HEK293T (cell line): ENCODE data around the gene DBN1.

Experiments used
- CTCF ChIA-PET: fragments of 350-600 bp; formaldehyde crosslinking; extraction: SDS; loops from one replicate; lab custom pipeline; 2021; ENCODE audit warnings: antibody characterized with exemption, inconsistent platforms; lab: Yijun Ruan, JAX
- POLR2A ChIA-PET: fragments of 350-600 bp; formaldehyde crosslinking; extraction: SDS; loops from one replicate; lab custom pipeline; 2020; ENCODE audit warnings: antibody characterized with exemption, inconsistent platforms; lab: Yijun Ruan, JAX
- DNase-seq: peaks from one replicate; pipeline ENCODE4 v3.0.0; 2012; ENCODE audit warnings: mixed read lengths; ENCODE audit errors: extremely low spot score
- ARNT ChIP-seq: fragments of 450-650 bp; IDR thresholded peaks from 2 replicates; pipeline ENCODE4 v1.6.1; 2017; ENCODE audit warnings: mild to moderate bottlenecking
- BHLHE40 ChIP-seq: fragments of 450-650 bp; IDR thresholded peaks from 2 replicates; pipeline ENCODE4 v1.6.1; 2016; ENCODE audit warnings: mild to moderate bottlenecking, moderate library complexity, borderline replicate concordance
- CTBP1 ChIP-seq: fragments of 450-650 bp; IDR thresholded peaks from 2 replicates; pipeline ENCODE4 v1.6.1; 2016; ENCODE audit warnings: borderline replicate concordance
- ELF4 ChIP-seq: fragments of 450-650 bp; IDR thresholded peaks from 2 replicates; pipeline ENCODE4 v1.6.1; 2017; ENCODE audit warnings: antibody characterized with exemption
- FOXA1 ChIP-seq: fragments of 450-650 bp; IDR thresholded peaks from 2 replicates; pipeline ENCODE4 v1.6.1; 2016; ENCODE audit warnings: mild to moderate bottlenecking
- FOXK2 ChIP-seq: fragments of 450-650 bp; IDR thresholded peaks from 2 replicates; pipeline ENCODE4 v1.6.1; 2016; ENCODE audit warnings: mild to moderate bottlenecking
- FOXM1 ChIP-seq: fragments of 450-650 bp; IDR thresholded peaks from 2 replicates; pipeline ENCODE4 v1.6.1; 2017; ENCODE audit warnings: mild to moderate bottlenecking, borderline replicate concordance
- HDGF ChIP-seq: fragments of 450-650 bp; IDR thresholded peaks from 2 replicates; pipeline ENCODE4 v1.6.1; 2017; ENCODE audit warnings: antibody characterized with exemption, borderline replicate concordance
- L3MBTL2 ChIP-seq: fragments of 450-650 bp; conservative IDR thresholded peaks from 2 replicates; pipeline ENCODE4 v1.6.1; 2016; ENCODE audit warnings: mild to moderate bottlenecking
- LEF1 ChIP-seq: fragments of 450-650 bp; IDR thresholded peaks from 2 replicates; pipeline ENCODE4 v1.6.1; 2017; ENCODE audit warnings: mild to moderate bottlenecking, borderline replicate concordance
- NFRKB ChIP-seq: fragments of 450-650 bp; IDR thresholded peaks from 2 replicates; pipeline ENCODE4 v1.6.1; 2016; ENCODE audit warnings: mild to moderate bottlenecking, moderate library complexity
- SP1 ChIP-seq: fragments of 450-650 bp; IDR thresholded peaks from 2 replicates; pipeline ENCODE4 v1.6.1; 2017
- SUZ12 ChIP-seq: fragments of 450-650 bp; IDR thresholded peaks from 2 replicates; pipeline ENCODE4 v1.6.1; 2016; ENCODE audit warnings: mild to moderate bottlenecking
- TARDBP ChIP-seq: fragments of 450-650 bp; IDR thresholded peaks from 2 replicates; pipeline ENCODE4 v1.6.1; 2016
- ZNF384 ChIP-seq: fragments of 450-650 bp; IDR thresholded peaks from 2 replicates; pipeline ENCODE4 v1.6.1; 2016
- TF ChIP-seq, protein P1 (sequence below): fragments of 450-650 bp; IDR thresholded peaks from 2 replicates; pipeline ENCODE4 v1.6.1; 2016

Gene DBN1

GRCh38 chr5:177427919-177428573, 45.4 kb downstream of the DBN1 start:
- ChIA-PET POLR2A (interaction anchor here (0.6 to 4.7 kb wide), 13 partner anchors 9 to 115 kb away, joined by 3 to 69 read pairs (median 6); partner anchors contain the start of genes F12 and PRR7), CTCF (interaction anchor here (0.6 to 3.2 kb wide), 4 partner anchors 10 to 24 kb away, joined by 3 to 23 read pairs (median 4); no protein-coding TSS in a partner anchor)
- no peak for DNase-seq

DNA sequence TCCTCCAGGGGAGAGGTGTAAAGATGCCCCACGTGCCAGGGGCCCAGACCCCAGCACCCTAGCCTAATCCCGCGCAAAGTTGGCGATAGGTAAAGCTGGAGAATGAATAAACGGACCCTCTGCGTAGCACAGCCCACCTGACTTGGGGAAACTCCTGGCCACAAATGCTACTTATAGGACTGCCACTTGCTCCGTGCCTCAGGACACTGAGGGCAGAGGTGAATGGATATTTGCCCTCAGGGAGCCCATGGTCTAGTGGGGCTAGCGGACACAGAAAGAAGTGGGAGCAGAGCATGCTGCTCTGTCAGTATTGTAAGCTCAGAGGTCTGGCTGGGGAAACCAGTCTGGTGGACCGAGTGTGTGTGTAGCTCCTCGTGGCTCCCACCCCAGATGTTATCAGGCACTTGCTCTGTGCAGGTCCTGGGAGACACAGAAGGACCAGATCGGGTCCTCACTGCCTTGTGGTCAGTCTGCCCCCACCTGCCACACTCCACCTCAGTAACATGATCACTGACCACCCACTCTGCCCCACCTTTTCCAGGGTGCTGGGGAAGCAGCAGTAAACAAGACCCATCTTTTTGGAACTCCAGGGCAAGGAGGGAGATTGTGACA, 46.1 kb downstream of the DBN1 start:
- peak; percentile 95 for TF ChIP-seq L3MBTL2
- TF ChIP-seq LEF1, result no peak
- no peak for TF ChIP-seq FOXK2
- TF ChIP-seq, protein P1, sequence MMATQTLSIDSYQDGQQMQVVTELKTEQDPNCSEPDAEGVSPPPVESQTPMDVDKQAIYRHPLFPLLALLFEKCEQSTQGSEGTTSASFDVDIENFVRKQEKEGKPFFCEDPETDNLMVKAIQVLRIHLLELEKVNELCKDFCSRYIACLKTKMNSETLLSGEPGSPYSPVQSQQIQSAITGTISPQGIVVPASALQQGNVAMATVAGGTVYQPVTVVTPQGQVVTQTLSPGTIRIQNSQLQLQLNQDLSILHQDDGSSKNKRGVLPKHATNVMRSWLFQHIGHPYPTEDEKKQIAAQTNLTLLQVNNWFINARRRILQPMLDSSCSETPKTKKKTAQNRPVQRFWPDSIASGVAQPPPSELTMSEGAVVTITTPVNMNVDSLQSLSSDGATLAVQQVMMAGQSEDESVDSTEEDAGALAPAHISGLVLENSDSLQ, result no peak
- TF ChIP-seq ELF4, result no peak
- no peak for TF ChIP-seq FOXM1
- TF ChIP-seq FOXA1, result no peak
- DNase-seq, result no peak
- CTCF ChIA-PET, result interaction anchor here (0.6 to 3.2 kb wide), 4 partner anchors 10 to 65 kb away, joined by 3 to 23 read pairs (median 6); no protein-coding TSS in a partner anchor
- POLR2A ChIA-PET, result interaction anchor here (0.6 to 4.7 kb wide), 18 partner anchors 10 to 125 kb away, joined by 3 to 69 read pairs (median 6); partner anchors contain the start of genes F12, LMAN2 and PRR7

More at GRCh38 chr5:177427919-177428573, 45.4 kb downstream of the DBN1 start:
- TF ChIP-seq ELF4 (no peak), L3MBTL2 (no peak), FOXK2 (no peak), ZNF384 (no peak), SP1 (no peak), TARDBP (no peak), FOXA1 (no peak), CTBP1 (no peak), ARNT (no peak), BHLHE40 (no peak), SUZ12 (no peak), LEF1 (no peak), HDGF (no peak), NFRKB (no peak), FOXM1 (no peak)
- TF ChIP-seq, protein P1, result no peak

GRCh38 chr5:177426566-177427210, 46.7 kb downstream of the DBN1 start, which contains the start of gene GRK6:
Gene GRK6 (plus strand): TSS chr5:177426676. CDS start chr5:177426846, 170 bp downstream.
- ChIA-PET CTCF (interaction anchor here (0.6 to 3.2 kb wide), 6 partner anchors 11 to 79 kb away, joined by 3 to 23 read pairs (median 4); no protein-coding TSS in a partner anchor), POLR2A (interaction anchor here (0.6 to 4.7 kb wide), 28 partner anchors 11 to 125 kb away, joined by 3 to 69 read pairs (median 5); partner anchors contain the start of genes DBN1, F12, LMAN2 and PDLIM7)
- DNase-seq, result no peak
- TF ChIP-seq FOXK2 (no peak), LEF1 (no peak), FOXM1 (peak; percentile 94)

GRCh38 chr5:177425801-177426565, 47.5 kb downstream of the DBN1 start:
- DNase-seq, result peak; percentile 100
- CTCF ChIA-PET, result interaction anchor here (0.7 to 3.2 kb wide), 6 partner anchors 22 to 79 kb away, joined by 3 to 23 read pairs (median 3); no protein-coding TSS in a partner anchor
- POLR2A ChIA-PET, result interaction anchor here (0.6 to 4.7 kb wide), 25 partner anchors 10 to 124 kb away, joined by 3 to 69 read pairs (median 5); partner anchors contain the start of genes DBN1, F12, LMAN2 and PDLIM7
- TF ChIP-seq BHLHE40 (no peak), FOXM1 (no peak; the same call in 1 of the 2 replicates), ELF4 (no peak; the same call in 1 of the 2 replicates), L3MBTL2 (peak; percentile 61), SP1 (peak; percentile 84), ZNF384 (no peak), LEF1 (no peak), HDGF (peak; percentile 66; the same call in 1 of the 2 replicates)
- TF ChIP-seq, protein P1, result peak; percentile 99
